HUES48 (cell line): ENCODE results near the gene ICAM4.

Experiments
- H3K27ac ChIP-seq: one replicate; pipeline ENCODE4 v1.7.0; 2013; ENCODE audit warnings: low read depth, low read length, inconsistent platforms
- H3K27me3 ChIP-seq: 2 replicates; pipeline ENCODE4 v1.6.1; 2013; ENCODE audit warnings: mild to moderate bottlenecking, low read length; ENCODE audit not compliant: control insufficient read depth, insufficient read depth
- H3K36me3 ChIP-seq: 2 replicates; pipeline ENCODE4 v1.6.1; 2013; ENCODE audit warnings: low read length; ENCODE audit not compliant: control insufficient read depth, insufficient read depth
- H3K4me1 ChIP-seq: 2 replicates; pipeline ENCODE4 v1.6.1; 2013; ENCODE audit warnings: mild to moderate bottlenecking, low read length; ENCODE audit not compliant: control insufficient read depth, insufficient read depth
- H3K4me3 ChIP-seq: 2 replicates; pipeline ENCODE4 v1.5.1; 2013; ENCODE audit warnings: mild to moderate bottlenecking, low read depth, low read length
- H3K9ac ChIP-seq: 2 replicates; pipeline ENCODE4 v1.6.1; 2013; ENCODE audit warnings: mild to moderate bottlenecking, low read depth, low read length, moderate library complexity
- H3K9me3 ChIP-seq: 2 replicates; pipeline ENCODE4 v1.6.1; 2013; ENCODE audit warnings: low read length; ENCODE audit not compliant: control insufficient read depth, insufficient read depth

ICAM4 gene

DNA sequence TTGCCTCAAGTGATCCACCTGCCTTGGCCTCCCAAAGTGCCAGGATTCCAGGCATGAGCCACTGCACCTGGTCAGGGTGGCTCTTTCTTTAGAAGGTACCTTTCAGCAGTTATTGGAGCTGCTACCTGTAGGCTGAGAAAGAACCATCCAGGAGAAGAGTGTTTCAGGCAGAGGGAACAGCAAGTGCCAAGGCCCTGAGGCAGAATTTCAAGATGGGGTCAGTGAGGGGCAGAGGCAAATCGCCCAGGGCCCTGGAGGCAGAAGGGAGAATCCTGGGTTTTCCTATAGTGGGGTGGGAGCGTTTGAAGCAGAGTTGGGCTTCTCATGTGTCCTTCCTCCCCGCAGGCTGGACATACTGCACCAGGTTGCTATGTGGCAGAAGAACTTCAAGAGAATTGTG, 32.5 kb upstream of the ICAM4 start:
- Histone ChIP-seq H3K27ac (no peak overlapping the region), H3K9me3 (no peaks in the 10 kb centered on the region), H3K4me1 (no peaks in the 10 kb centered on the region), H3K27me3 (no peaks in the 10 kb centered on the region), H3K9ac (no peak overlapping the region), H3K36me3 (peaks cover 45% of the 10 kb centered on the region), H3K4me3 (no peak overlapping the region)

DNA sequence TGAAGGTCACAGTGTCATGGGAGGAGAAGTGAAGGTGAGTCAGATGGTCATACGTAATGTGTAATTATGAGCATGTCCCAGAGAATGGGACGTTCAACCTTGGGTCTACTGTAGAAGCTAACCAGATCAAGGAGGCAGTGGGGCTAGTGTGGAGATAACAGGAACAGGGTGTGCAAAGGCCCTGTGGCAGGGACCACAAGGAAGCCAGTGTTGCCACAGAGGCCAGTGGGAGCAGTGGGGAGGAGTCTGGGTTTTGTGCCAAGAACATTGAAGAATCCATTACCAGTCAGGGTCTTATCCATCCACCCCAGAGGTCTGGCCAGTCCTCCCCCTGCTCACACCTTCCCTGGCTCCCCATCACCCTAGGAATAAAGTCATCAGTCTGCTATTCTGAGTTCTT, 31.4 kb upstream of the ICAM4 start:
- H3K36me3 ChIP-seq, result peaks cover 51% of the 10 kb centered on the region
- no peak overlapping the region for H3K9ac ChIP-seq
- no peaks in the 10 kb centered on the region for H3K9me3 ChIP-seq
- no peaks in the 10 kb centered on the region for H3K27me3 ChIP-seq
- H3K4me1 ChIP-seq, result no peaks in the 10 kb centered on the region
- no peak overlapping the region for H3K4me3 ChIP-seq
- H3K27ac ChIP-seq, result no peak overlapping the region

DNA sequence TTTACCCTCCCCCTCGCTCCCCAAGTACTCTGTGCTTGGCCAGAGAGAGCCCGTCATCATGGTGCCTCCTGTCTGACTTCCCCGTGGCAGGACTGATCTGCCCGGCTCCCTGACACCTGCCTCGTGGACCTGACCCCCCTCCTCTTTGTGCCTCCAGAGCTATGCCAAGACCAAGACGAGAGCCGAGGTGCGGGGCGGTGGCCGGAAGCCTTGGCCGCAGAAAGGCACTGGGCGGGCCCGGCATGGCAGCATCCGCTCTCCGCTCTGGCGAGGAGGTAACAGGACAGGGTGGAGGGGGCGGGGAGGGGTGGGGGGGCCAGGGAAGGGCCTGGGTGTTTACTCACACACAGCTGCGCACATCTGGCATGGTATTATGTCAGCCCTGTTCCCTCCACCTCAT, 30.2 kb upstream of the ICAM4 start:
- Histone ChIP-seq H3K9me3 (no peaks in the 10 kb centered on the region), H3K9ac (no peak overlapping the region), H3K27me3 (no peaks in the 10 kb centered on the region), H3K4me1 (no peaks in the 10 kb centered on the region), H3K27ac (no peak overlapping the region), H3K4me3 (no peak overlapping the region), H3K36me3 (peaks cover 51% of the 10 kb centered on the region)

DNA sequence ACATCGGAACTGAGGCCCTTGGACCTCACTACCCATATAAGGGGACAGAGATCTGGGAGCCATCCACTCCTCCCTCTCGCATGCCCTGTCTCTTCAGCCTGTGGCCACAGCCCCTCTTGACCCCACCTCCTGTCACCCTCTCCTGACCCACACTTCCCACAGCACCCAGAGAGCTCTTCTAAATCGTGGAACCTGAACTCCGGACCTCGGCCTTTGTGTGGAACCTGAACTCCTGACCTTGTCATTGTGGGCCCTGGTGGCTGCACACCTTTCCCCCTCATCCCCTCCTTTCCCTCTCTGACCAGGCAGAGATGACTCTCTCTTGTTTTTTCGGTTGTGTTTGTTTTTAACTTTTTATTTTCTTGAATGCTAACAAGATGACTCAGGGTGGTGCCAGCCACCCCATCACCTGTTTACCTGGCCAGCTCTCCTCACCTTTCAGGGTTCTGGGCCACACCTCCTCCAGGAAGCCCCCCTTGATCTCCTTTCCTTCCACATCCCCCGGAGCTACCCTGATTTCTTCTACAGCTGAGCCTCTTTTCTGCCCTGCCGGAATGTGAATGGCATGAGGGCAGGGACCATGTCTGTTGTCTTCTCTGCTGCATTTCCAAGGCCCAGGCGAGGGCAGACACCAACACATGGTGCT, 29.7 kb upstream of the ICAM4 start:
- no peaks in the 10 kb centered on the region for H3K9me3 ChIP-seq
- H3K9ac ChIP-seq, result no peak overlapping the region
- H3K36me3 ChIP-seq, result peaks cover 51% of the 10 kb centered on the region
- H3K4me1 ChIP-seq, result no peaks in the 10 kb centered on the region
- H3K4me3 ChIP-seq, result no peak overlapping the region
- no peaks in the 10 kb centered on the region for H3K27me3 ChIP-seq
- H3K27ac ChIP-seq, result no peak overlapping the region

DNA sequence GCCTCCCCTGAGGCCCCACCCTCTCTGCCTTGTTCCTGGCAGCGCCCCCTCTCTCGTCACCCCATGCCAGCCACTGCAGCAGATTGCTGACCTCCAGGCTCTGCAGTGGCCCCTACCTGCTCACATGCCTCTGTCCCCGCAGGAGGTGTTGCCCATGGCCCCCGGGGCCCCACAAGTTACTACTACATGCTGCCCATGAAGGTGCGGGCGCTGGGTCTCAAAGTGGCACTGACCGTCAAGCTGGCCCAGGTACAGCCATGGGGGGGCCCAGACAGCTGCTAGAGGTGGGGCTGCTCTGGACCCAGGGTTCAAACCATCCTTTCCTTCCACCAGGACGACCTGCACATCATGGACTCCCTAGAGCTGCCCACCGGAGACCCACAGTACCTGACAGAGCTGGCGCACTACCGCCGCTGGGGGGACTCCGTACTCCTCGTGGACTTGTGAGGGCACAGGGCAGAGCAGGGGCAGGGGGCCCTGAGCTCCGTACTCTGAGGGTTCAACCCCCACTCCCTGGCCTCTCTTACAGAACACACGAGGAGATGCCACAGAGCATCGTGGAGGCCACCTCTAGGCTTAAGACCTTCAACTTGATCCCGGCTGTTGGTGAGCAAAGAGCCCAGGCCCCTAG, 28.6 kb upstream of the ICAM4 start:
- Histone ChIP-seq H3K4me3 (no peak overlapping the region), H3K27me3 (no peaks in the 10 kb centered on the region), H3K36me3 (peaks cover 51% of the 10 kb centered on the region), H3K4me1 (no peaks in the 10 kb centered on the region), H3K9me3 (no peaks in the 10 kb centered on the region), H3K9ac (no peak overlapping the region), H3K27ac (no peak overlapping the region)

DNA sequence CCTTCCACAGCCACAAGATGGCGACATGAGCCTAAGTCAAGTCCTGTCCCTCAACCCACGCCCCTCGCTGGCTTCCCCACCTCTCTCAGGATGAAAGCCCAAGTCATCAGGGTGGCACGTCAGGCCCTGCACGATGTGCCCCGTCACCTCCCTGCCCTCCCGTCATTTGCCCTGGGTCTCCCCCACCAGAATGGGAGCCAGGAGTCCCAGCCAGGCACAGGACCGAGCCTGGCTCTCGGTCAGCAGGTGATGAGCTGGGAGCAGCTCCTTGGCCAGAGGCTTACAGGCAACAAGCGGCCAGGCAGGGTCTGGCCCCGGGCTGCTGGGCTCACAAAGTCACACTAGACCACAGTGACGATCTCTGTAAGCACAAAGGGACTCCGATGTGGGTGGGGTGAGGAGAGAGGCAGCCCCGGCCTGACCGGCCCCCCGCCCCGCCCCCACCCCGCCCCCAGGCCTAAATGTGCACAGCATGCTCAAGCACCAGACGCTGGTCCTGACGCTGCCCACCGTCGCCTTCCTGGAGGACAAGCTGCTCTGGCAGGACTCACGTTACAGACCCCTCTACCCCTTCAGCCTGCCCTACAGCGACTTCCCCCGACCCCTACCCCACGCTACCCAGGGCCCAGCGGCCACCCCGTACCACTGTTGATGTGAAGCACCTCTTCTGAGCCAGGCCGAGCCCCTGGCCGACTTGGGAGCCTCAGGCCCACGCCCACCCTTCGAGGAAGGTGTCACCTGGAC, 27.4 kb upstream of the ICAM4 start:
- H3K9ac ChIP-seq, result no peak overlapping the region
- H3K4me3 ChIP-seq, result no peak overlapping the region
- H3K36me3 ChIP-seq, result peaks cover 46% of the 10 kb centered on the region
- no peaks in the 10 kb centered on the region for H3K9me3 ChIP-seq
- H3K4me1 ChIP-seq, result no peaks in the 10 kb centered on the region
- peak overlapping the region; percentile 42 for H3K27ac ChIP-seq
- H3K27me3 ChIP-seq, result no peaks in the 10 kb centered on the region

DNA sequence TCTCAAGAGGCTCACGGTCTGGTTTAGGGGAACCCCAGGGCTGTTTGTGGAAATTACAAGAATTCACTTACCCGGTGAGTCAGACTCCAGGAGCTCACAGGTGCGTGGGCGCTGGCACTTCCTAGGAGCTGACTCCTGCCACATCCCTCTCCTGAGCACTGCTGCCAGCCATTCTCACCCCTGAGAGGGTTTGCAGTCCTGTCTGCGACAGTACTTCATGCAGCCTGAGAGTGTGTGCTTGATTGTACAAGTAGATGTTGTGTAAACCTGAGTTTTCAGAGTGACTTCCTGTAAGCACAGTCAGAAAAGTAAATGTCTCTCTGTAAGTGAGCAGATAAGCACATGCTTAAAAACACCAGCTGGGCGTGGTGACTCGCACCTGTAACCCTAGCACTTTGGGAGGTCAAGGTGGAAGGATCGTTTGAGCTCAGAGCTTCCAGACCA, 26.6 kb upstream of the ICAM4 start:
- H3K4me1 ChIP-seq, result no peaks in the 10 kb centered on the region
- H3K27ac ChIP-seq, result no peak overlapping the region
- no peak overlapping the region for H3K9ac ChIP-seq
- no peaks in the 10 kb centered on the region for H3K27me3 ChIP-seq
- peaks cover 37% of the 10 kb centered on the region for H3K36me3 ChIP-seq
- H3K4me3 ChIP-seq, result no peak overlapping the region
- no peaks in the 10 kb centered on the region for H3K9me3 ChIP-seq

DNA sequence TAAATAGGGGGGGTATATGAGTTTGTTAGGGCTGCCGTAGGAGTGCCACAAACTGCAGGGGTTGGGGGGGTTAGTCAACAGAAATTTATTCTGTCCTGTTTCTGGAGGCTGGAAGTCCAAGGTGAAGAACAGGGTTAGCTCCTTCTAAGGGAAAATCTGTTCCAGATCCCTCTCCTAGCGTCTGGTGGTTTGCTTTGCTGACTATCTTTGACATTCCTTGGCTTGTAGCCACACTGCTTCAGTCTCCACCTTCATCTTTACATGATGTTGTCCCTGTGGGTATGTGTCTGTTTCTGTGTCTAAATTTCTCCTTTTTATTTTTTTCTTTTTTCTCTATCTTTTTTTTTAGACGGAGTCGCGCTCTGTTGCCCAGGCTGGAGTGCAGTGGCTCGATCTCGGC, 24.0 kb upstream of the ICAM4 start:
- Histone ChIP-seq H3K9me3 (no peaks in the 10 kb centered on the region), H3K4me3 (no peak overlapping the region), H3K36me3 (peaks cover 16% of the 10 kb centered on the region), H3K27ac (no peak overlapping the region), H3K27me3 (no peaks in the 10 kb centered on the region), H3K4me1 (no peaks in the 10 kb centered on the region), H3K9ac (no peak overlapping the region)

DNA sequence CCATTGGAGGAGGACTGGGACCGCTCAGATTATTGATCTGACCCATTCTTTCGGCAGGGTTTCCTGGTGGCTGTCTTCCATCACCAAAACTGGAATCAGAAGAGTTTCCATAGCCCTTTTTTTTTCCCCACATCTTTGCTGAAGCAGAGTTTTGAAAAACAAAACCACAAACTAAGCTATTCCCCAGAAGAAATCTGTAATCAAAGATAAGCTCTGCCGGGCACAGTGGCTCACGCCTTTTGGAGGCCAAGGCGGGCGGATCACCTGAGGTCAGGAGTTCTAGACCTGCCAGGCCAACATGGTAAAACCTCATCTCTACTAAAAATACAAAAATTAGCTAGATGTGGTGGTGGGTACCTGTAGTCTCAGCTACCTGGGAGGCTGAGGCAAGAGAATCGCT, 20.0 kb upstream of the ICAM4 start:
- H3K4me1 ChIP-seq, result 0 out of 2 replicates have a peak, but pooled peaks cover 4% of the 10 kb centered on the region
- H3K9me3 ChIP-seq, result no peaks in the 10 kb centered on the region
- no peak overlapping the region for H3K27ac ChIP-seq
- no peaks in the 10 kb centered on the region for H3K36me3 ChIP-seq
- H3K9ac ChIP-seq, result no peak overlapping the region
- H3K27me3 ChIP-seq, result peaks cover 22% of the 10 kb centered on the region
- no peak overlapping the region for H3K4me3 ChIP-seq

DNA sequence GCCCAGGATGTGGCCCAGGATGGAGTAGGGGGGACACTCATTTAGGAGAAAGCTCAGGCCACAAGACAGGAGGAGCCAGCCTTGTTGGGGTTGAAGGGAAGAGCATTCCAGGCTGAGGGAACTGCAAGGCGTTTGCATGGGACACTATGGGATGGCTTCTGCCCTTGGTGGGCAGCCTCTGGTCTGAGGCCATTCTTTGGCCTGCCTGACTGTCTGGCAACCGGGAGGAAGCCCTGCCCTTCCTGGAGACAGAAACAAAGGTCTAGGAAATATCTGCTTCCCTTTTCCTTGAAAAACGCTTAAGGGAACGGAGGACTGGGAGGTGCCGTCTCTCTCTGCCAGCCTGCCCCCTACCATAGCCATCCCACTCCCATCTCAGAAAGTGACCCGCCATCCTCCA, 18.7 kb upstream of the ICAM4 start:
- Histone ChIP-seq H3K4me1 (0 out of 2 replicates have a peak, but pooled peaks cover 5% of the 10 kb centered on the region), H3K27ac (no peak overlapping the region), H3K9ac (no peak overlapping the region), H3K27me3 (peaks cover 28% of the 10 kb centered on the region), H3K36me3 (no peaks in the 10 kb centered on the region), H3K9me3 (no peaks in the 10 kb centered on the region), H3K4me3 (no peak overlapping the region)
